Muscle of leg (tissue), 11 donors: ENCODE measurements around the gene CALN1. TPM values are rescaled to one million over a fixed set of nuclear protein-coding genes. Genes with fewer than 3 reads are reported as not detected.

Experiments
- DNase-seq: peaks from one replicate; pipeline ENCODE4 v3.0.0; 2013
- H3K27ac ChIP-seq: one replicate; pipeline ENCODE4 v1.5.1; 2013; ENCODE audit warnings: mild to moderate bottlenecking, low read length, control low read depth
- H3K27me3 ChIP-seq: one replicate; pipeline ENCODE4 v1.6.1; 2013; ENCODE audit warnings: low read length; ENCODE audit not compliant: control insufficient read depth, insufficient read depth
- H3K36me3 ChIP-seq: one replicate; pipeline ENCODE4 v1.6.1; 2013; ENCODE audit warnings: low read length; ENCODE audit not compliant: control insufficient read depth, insufficient read depth
- H3K4me1 ChIP-seq: one replicate; pipeline ENCODE4 v1.6.1; 2013; ENCODE audit warnings: low read length; ENCODE audit not compliant: control insufficient read depth, insufficient read depth
- H3K4me3 ChIP-seq: one replicate; pipeline ENCODE4 v1.5.1; 2013; ENCODE audit warnings: low read length, control low read depth
- H3K9me3 ChIP-seq: replicated peaks from 2 replicates; pipeline ENCODE4 v1.6.1; 2013; ENCODE audit warnings: low read depth, low read length; ENCODE audit not compliant: control insufficient read depth
- WGBS: methylation state at CpG from one replicate; pipeline ENCODE4 v1.1.5; 2013; ENCODE audit warnings: missing lambda C conversion rate; ENCODE audit not compliant: insufficient coverage; 5-methylcytosine and 5-hydroxymethylcytosine counted together
- polyA plus RNA-seq, 8 donors: library from polyadenylated mRNA; unstranded; fragments of 120-200 nt; gene quantifications; one replicate each; pipeline versions ENCODE4 v1.2.1 to v1.2.3, GENCODE V29; 2013; ENCODE audit warnings: inconsistent platforms in 1 of 8, low replicate concordance in 1 of 8; ENCODE audit not compliant: insufficient read length in 8 of 8, insufficient read depth in 1 of 8
- total RNA-seq: library from RNA; stranded (reverse); fragments of 120-200 nt; gene quantifications from one replicate; pipeline ENCODE4 v1.2.4, GENCODE V29; 2013

CALN1 gene
- total and polyA plus RNA-seq, 9 donors, result 0.65 to 2.3 (median 1.0) TPM

DNA sequence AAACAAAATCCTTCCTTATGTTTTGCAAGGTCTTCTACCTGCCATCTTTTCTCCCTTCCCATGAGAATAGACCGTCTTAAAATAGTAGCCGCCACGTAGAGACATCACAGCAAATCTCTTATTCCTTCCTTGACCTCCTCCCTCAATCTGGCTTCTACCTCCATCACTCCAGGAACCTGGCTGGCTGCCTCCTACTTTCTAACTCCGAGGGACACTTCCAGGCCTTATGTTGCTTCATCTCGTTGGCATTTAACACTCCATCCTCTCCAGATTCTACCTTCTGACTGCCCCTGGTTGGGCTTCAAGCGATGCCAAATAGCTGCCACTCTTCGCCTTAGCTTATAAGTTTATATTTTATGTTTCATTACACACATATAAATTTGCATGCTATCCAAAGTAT lies 26.4 kb upstream of the CALN1 start:
- Histone ChIP-seq H3K36me3 (no peaks in the 10 kb centered on the region), H3K27me3 (peaks cover 3% of the 10 kb centered on the region), H3K9me3 (no peaks in the 10 kb centered on the region), H3K4me3 (no peak overlapping the region), H3K4me1 (peaks cover 15% of the 10 kb centered on the region), H3K27ac (no peak overlapping the region)
- 58% methylated on average over 5 of the region's 7 CpGs for WGBS
- no peak for DNase-seq

DNA sequence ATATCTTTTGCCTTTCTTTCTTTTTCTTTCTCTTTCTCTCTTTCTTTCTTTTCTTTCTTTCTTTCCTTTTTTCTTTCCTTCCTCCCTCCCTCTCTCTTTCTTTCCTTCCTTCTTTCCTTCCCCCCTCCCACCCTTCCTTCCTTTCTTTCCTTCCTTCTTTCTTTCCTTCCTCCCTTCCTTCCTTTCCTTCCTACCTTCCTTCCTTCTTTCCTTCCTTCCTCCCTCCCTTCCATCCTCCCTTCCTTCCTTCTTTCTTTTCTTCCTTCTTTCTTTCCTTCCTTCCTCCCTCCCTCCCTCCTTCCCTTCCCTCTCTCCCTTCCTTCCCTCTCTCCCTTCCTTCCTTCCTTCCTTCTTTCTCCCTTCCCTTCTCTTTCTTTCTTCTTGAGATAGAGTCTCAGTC lies 25.5 kb upstream of the CALN1 start:
- peaks cover 15% of the 10 kb centered on the region for H3K4me1 ChIP-seq
- peaks cover 3% of the 10 kb centered on the region for H3K27me3 ChIP-seq
- H3K27ac ChIP-seq, result no peak overlapping the region
- H3K9me3 ChIP-seq, result no peaks in the 10 kb centered on the region
- H3K36me3 ChIP-seq, result no peaks in the 10 kb centered on the region
- DNase-seq, result no peak
- no peak overlapping the region for H3K4me3 ChIP-seq

DNA sequence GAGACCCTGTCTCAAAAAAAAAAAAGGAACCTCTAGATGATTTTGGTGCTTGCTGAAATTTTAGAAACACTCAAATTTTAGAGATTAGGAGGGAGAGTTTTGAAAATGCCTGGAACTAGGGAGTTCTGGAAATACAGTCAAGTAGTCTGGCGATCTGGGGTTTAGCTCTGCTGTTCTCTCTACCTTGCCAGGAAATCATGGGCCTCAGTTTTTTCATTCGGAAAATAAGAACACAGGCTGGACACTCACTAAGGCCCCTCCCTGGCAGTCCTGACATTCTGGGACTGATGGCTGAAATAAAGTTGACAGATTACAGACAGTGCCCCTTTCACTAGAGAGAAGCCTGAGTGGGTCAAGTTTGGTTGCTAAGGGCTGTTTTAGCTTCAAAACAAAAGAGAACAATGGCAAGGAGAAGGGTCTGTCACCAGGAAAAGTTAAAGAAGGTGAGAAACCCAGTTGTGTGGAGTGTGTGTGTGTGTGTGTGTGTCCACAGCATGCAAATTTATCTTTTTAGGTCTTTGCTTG lies 25.0 kb upstream of the CALN1 start:
- H3K27ac ChIP-seq, result no peak overlapping the region
- DNase-seq, result peak; percentile 60
- H3K4me1 ChIP-seq, result peaks cover 15% of the 10 kb centered on the region
- H3K27me3 ChIP-seq, result peaks cover 3% of the 10 kb centered on the region
- 56% methylated on average over 1 of the region's 2 CpGs for WGBS
- H3K4me3 ChIP-seq, result no peak overlapping the region
- no peaks in the 10 kb centered on the region for H3K9me3 ChIP-seq
- H3K36me3 ChIP-seq, result no peaks in the 10 kb centered on the region

DNA sequence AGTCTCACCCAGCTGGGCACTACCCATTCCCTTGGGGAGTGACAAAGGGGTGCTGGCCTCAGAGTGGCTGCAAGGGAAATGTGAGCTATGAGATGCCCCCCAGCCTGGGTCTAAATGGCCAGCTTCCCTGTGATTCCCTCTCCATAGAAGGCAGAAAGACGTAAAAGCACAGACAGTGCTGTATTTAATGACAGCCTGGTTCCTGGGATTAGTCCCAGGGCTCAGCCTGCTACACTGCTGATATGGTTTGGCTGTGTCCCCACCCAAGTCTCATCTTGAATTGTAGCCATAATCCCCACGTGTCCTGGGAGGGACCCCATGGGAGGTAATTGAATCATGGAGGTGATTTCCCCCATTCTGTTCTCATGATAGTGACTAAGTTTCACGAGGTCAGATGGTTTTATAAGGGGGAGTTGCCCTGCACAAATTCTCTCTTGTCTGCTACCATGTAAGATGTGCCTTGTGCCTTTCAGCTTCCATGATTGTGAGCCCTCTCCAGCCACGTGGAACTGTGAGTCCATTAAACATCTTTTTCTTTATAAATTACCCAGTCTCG lies 23.9 kb upstream of the CALN1 start:
- Histone ChIP-seq H3K4me3 (no peak overlapping the region), H3K4me1 (peaks cover 15% of the 10 kb centered on the region), H3K36me3 (no peaks in the 10 kb centered on the region), H3K27ac (no peak overlapping the region), H3K27me3 (peaks cover 3% of the 10 kb centered on the region), H3K9me3 (no peaks in the 10 kb centered on the region)
- no peak for DNase-seq
- 6% methylated on average over 1 of the region's 5 CpGs for WGBS

DNA sequence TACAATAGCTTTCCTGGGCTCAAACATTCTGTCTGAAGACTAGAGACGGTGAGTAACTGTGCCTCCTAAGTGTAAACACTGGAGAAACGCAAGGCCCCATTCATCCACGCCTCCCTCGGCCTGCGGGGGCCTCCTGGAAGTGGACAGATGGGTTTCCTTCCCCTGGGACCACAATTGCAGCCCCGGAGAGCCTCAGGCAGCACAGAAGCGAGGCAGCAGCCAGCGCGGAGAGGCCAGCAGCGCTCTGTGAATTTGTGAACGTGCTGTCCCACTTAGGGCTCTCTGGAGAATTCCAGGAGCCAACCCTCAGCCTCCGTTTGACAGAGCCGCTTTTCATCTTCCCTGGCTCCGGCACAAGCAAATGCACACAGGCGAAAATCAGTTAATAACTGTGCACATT lies 23.2 kb upstream of the CALN1 start:
- WGBS, result 10% methylated on average over 4 of the region's 15 CpGs
- H3K4me1 ChIP-seq, result peaks cover 19% of the 10 kb centered on the region
- peak; percentile 50 for DNase-seq
- H3K4me3 ChIP-seq, result no peak overlapping the region
- H3K27ac ChIP-seq, result peak overlapping the region; percentile 42
- no peaks in the 10 kb centered on the region for H3K9me3 ChIP-seq
- H3K36me3 ChIP-seq, result no peaks in the 10 kb centered on the region
- peaks cover 3% of the 10 kb centered on the region for H3K27me3 ChIP-seq

DNA sequence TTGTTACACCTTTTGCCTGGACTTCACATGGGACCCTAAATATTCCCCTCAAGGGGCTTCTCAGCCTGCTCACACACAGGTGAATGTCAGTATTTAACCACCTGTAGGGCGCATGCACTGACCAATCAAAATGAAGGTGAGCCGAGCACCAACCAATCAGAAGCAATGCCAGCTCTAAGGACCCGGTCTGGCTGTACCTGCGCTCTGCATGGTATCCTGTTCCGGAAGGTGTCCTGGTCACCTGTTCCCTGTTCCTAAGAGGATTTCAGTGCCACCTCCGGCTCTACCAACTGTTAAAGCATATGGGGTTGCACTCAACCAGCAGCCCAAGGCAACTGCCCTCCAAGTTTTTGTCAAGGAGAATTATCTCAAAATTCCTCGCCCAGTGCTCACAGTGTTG lies 18.4 kb upstream of the CALN1 start:
- 64% methylated on average over 5 of the region's 7 CpGs for WGBS
- no peak overlapping the region for H3K27ac ChIP-seq
- no peaks in the 10 kb centered on the region for H3K9me3 ChIP-seq
- H3K27me3 ChIP-seq, result no peaks in the 10 kb centered on the region
- no peak overlapping the region for H3K4me3 ChIP-seq
- DNase-seq, result peak; percentile 27
- H3K4me1 ChIP-seq, result peaks cover 14% of the 10 kb centered on the region
- H3K36me3 ChIP-seq, result no peaks in the 10 kb centered on the region

DNA sequence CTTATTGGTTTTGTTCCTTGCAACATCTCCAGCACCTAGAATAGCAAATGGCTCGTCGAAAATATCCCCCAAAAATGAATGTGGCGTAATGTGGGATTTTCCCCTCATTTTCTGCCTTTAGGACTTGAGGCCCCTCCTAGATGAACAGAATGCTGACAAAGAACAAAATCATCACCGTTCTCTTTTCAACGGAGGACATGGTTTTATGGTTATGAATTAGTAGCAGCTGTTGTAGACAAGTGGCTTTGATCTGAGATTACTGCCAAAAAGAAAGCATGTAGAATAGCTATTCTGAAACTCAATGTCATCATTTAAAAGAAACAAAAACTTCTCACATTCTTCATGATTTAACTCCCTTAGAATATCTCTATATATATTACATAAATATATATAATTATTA lies 17.2 kb upstream of the CALN1 start:
- H3K27me3 ChIP-seq, result no peaks in the 10 kb centered on the region
- no peaks in the 10 kb centered on the region for H3K36me3 ChIP-seq
- no CpG with 5 or more reads among the region's 5 CpGs for WGBS
- DNase-seq, result peak; percentile 40
- peaks cover 4% of the 10 kb centered on the region for H3K4me1 ChIP-seq
- no peak overlapping the region for H3K4me3 ChIP-seq
- H3K9me3 ChIP-seq, result no peaks in the 10 kb centered on the region
- H3K27ac ChIP-seq, result no peak overlapping the region

DNA sequence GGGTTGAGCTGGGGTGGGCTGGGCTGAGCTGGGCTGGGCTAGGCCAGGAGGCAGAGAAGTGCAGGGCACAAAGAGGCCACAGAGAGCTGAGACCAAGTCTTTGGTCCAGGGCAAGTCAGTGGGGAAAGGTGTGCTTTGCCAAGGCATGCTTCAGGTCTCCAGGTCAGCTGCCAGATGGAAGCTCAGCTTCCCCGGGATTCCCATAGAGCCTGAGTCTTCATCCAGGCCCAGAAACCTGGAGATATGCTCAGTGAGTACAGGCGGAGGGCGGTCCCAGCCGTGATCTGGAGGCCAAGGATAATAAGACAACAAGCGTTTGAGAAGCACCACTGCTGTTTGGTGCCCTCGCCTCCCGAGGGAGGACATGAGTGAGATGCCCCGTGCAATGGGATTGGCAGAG lies 4.7 kb upstream of the CALN1 start:
- Histone ChIP-seq H3K36me3 (no peaks in the 10 kb centered on the region), H3K9me3 (peaks cover 5% of the 10 kb centered on the region), H3K27me3 (no peaks in the 10 kb centered on the region), H3K27ac (no peak overlapping the region), H3K4me1 (no peaks in the 10 kb centered on the region), H3K4me3 (no peak overlapping the region)
- 84% methylated on average over 7 of the region's 8 CpGs for WGBS
- DNase-seq, result no peak

DNA sequence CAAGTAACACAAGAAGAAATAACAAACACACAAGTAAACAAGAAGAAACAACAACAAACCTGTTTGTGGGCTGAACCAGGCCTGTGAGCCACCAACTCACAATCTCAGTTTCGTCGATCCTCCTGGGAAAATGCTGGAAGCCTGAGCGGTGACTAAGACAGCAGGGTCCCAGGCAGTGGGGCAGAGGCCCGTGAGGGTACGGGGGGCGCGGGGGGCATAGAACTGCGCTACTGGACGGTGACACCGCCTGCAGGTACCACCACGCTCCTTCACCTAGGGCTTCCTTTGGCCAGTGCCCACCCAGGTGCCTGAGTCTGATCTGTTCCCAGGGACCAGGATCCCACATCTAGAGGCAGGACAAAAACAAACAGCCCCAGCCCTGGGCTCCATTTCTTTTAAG lies 3.4 kb upstream of the CALN1 start:
- H3K27ac ChIP-seq, result no peak overlapping the region
- no peaks in the 10 kb centered on the region for H3K36me3 ChIP-seq
- DNase-seq, result no peak
- H3K4me3 ChIP-seq, result no peak overlapping the region
- no peaks in the 10 kb centered on the region for H3K4me1 ChIP-seq
- no peaks in the 10 kb centered on the region for H3K27me3 ChIP-seq
- peaks cover 5% of the 10 kb centered on the region for H3K9me3 ChIP-seq
- 88% methylated on average over 11 of the region's 11 CpGs for WGBS

DNA sequence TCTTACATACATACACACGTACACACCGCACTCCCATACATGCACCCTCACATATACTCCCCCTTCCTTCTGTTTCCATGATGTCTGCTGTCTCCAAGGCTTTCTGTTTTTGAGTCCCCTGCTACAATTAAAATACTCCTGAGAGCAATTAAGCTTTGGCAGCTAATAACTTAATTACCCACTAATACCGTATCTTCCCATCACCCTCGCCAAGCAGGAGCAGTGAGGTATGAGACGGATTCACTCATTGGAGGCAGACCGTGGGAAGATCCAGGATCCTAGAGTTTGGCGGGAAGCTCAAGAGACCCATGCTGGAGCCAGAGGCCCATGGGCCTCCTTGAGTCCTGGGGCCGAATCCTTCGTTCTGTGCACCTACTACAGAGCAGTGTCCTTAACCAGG lies 1.7 kb upstream of the CALN1 start:
- Histone ChIP-seq H3K4me1 (no peaks in the 10 kb centered on the region), H3K9me3 (no peaks in the 10 kb centered on the region), H3K27me3 (no peaks in the 10 kb centered on the region), H3K36me3 (no peaks in the 10 kb centered on the region), H3K4me3 (no peak overlapping the region), H3K27ac (no peak overlapping the region)
- WGBS, result 80% methylated on average over 4 of the region's 9 CpGs
- DNase-seq, result no peak

DNA sequence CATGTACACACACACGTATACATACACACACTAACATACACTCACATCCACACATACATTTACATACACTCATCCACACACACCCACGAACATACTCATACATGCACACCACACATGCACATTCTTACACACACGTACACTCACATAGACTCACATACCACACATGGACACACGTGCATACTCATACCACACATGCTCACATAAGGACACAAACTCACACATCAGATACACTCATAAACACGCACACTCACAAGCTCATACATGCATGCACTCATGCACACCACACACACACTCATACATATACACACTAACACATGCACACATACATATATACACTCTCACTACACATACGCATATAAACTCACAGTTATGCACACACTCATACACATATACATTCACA lies 1.2 kb upstream of the CALN1 start:
- no peak overlapping the region for H3K4me3 ChIP-seq
- 94% methylated on average over 6 of the region's 6 CpGs for WGBS
- no peak overlapping the region for H3K27ac ChIP-seq
- H3K36me3 ChIP-seq, result no peaks in the 10 kb centered on the region
- no peaks in the 10 kb centered on the region for H3K27me3 ChIP-seq
- no peak for DNase-seq
- H3K4me1 ChIP-seq, result no peaks in the 10 kb centered on the region
- no peaks in the 10 kb centered on the region for H3K9me3 ChIP-seq
